Measurements from ENCODE around the gene LPGAT1.

DNA sequence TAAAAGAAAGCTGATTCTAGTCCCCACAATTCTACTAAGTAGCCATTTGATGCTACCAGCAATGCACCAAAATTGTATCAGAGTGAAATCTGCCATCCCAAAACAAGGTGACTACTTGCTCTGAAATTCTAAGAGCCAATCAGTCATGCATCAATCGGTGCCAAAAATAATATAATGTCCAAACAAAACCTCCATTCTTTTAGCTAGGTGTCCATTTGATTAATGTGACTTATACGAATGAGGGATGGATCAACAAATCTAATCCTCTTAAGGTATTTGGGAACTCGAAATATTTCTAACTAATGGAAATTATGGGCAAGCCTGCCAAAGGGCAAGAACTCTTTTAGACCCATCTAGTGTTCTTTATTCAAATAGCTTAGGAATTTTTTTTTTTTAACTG lies 88.8 kb downstream of the LPGAT1 start:
- TF ChIP-seq, protein P1, sequence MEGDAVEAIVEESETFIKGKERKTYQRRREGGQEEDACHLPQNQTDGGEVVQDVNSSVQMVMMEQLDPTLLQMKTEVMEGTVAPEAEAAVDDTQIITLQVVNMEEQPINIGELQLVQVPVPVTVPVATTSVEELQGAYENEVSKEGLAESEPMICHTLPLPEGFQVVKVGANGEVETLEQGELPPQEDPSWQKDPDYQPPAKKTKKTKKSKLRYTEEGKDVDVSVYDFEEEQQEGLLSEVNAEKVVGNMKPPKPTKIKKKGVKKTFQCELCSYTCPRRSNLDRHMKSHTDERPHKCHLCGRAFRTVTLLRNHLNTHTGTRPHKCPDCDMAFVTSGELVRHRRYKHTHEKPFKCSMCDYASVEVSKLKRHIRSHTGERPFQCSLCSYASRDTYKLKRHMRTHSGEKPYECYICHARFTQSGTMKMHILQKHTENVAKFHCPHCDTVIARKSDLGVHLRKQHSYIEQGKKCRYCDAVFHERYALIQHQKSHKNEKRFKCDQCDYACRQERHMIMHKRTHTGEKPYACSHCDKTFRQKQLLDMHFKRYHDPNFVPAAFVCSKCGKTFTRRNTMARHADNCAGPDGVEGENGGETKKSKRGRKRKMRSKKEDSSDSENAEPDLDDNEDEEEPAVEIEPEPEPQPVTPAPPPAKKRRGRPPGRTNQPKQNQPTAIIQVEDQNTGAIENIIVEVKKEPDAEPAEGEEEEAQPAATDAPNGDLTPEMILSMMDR (conservative IDR thresholded peaks at IDR 0.05; ENCODE audit: low read depth, low read length), result no peak
- TF ChIP-seq EZH2 (IDR thresholded peaks at IDR 0.05; ENCODE audit: borderline replicate concordance, low read depth, low read length, poor library complexity, severe bottlenecking), result no peak

Measured in A673 (cell line).